IPS-11a (cell line): Measurements from ENCODE around the gene DOLPP1.

Source experiments
- H3K4me3 ChIP-seq: one replicate; pipeline ENCODE4 v1.5.1; 2013; ENCODE audit warnings: low read depth, low read length, control low read depth

The DOLPP1 gene

DNA sequence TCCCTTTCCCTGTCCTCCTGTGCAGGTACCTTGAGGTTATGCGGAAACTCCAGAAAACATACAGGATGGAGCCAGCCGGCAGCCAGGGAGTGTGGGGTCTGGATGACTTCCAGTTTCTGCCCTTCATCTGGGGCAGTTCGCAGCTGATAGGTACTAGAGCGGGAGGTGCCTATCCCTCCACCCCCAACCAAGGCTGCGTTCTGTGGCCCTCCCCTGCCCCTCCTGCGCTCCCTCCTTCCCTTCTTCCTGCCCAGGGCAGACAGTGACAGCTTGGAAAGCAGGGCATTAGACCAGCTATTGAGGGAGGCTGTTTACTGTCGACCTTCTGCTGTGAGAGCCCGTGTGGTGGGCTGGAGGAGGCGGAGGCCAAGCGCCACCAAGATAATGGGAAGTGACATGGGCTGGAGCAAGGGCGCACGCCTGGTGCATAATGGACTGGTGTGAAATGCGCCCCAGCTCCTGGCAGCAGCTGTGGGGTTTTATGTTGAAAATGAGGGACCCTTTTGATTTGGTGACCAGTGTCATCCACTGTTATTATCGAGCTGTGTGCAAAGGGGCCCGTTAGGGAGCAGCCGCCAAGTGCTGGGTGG lies 55.6 kb downstream of the DOLPP1 start:
- no peak overlapping the region for H3K4me3 ChIP-seq

DNA sequence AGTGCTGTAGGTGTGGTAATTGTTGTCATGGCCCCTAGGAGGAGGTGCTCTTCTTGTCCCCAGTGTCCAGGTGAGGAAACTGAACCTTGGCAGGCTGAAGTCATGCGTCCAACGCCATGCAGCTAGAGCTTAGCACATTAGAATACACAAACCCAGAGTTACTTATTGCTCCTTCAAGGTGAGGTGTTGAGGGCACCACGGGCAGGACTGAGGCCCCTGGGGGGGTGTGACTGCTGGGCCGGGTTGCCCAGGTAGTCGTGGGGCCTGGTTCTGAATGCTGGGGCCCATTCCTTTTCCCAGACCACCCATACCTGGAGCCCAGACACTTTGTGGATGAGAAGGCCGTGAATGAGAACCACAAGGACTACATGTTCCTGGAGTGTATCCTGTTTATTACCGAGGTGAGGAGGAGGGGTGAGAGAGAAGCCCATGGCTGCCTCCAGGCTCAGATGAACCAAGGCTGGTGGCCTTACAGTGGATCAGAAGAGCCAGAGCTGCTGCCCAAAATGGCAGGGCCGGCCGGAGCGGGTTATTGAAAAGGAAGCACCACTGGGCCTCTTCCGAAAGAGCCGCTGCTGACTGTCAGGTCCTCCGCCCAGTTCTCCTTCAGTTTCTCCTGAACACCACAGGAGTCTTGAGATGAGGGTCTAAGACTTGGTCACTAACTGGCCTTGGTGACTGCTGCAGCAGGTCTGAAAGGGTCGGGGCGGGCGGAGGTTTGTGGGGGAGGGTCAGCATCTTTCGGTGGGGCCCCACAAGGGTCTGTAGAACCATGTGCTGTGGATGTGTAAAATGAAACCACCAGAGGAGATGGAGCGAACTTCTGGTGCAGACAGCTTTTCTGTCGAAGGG lies 56.6 kb downstream of the DOLPP1 start:
- no peak overlapping the region for H3K4me3 ChIP-seq

DNA sequence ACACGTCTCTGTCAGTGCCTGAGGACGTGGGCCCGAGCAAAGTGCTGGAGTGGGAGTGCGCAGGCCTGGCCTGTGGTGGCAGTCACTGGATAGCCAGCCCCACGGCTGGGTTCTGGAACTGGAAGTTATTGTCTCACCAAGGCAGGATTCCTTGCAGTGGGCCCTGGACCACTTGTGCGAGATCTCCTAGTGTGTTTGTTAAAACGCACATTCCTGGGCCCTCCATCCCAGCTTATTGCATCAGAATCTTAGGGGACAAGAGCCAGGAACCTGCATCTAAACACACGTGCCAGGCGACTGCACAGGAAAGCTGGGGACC lies 57.2 kb downstream of the DOLPP1 start:
- no peak overlapping the region for H3K4me3 ChIP-seq

DNA sequence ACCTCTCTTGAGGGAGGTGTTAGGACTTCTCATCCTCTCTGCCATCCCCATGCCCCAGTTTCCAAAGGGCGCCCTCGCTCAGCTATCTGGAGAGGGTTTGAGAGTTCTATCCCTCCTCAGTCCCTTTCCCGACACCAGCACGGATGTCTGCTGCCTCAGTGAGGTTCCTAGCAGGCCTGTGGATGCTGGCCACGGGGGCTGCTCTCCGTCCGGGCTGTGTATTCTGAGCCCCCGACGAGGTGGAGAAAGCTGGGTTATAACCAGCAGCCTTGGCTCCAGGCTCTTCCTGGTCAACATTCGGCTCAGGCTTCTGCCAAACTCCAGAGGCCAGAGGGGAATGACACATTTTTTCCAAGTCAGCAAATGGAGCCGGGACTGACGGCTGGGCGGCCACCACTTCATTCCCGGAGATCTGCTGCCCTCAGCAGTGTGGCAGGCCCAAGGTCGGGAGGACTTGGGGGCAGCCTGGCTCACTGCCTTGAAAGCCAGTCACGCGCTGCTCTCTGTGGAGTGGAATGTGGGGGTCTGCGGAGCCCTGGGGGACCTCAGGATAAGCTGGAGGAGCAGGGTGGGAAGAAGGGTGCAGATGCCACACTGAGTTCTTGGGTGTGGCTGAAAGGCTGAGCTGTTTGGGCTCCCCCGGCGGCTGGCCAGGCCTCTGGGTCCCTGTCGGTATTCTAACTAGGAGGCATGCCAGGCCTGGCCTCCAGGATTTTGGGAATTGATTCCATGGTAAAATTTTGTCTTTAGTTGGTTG lies 57.7 kb downstream of the DOLPP1 start:
- no peak overlapping the region for H3K4me3 ChIP-seq

DNA sequence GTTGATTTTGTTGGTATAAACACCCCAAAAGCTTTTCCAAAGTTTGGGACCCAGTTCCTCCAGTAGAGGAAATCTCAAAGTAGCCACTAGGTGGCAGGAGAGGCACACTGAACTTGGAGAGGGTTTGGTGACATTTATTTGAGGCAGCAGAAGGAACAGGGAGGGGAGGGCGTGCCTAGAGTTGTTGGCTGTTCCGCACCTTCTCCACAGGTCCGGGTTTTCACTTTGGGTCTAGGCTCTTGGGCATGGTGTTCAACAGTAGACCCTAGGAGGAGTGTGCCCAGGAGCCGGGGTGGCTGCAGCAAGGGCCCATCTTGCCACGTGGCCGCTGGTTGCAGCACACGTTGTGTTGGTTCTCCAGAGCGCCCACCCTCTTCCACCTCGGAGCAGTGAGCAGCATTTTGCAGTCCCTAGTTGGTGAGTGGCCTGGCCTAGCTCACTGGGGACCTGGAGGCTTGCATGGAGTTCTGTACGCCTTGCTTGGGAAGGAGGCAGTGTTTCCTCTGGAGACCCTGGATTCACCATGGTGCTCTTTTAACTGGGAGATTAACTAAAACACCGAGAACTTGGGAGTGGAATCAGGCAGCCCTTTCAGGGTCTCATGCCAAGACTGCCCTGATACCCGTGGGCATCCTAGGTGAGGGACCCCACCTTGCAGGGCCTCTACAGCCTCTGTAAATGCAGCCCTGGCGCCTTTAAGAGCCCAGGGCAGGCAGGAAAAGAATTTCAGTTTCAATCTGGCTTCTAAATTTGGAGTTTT lies 58.5 kb downstream of the DOLPP1 start:
- H3K4me3 ChIP-seq, result no peak overlapping the region

DNA sequence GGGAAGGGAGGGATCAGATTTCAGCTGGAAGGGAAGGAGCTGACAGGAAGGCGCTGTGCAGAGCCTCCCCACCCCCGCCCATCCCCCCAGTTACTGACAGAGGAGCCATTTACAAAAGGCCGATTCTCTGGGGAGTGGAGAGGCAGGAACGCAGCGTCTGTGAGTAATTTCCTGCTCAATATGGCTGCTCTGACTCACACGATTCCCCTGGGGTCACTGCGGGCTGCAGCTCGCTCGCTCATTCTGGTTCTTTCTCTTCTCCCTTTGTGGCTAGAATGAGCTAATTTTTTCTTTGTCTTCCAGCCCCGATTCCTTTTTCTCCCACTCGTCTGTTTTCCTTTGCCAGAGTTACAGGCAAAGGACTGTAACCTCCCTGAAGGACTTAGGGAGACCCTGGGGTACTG lies 59.1 kb downstream of the DOLPP1 start:
- peak overlapping the region; percentile 13 for H3K4me3 ChIP-seq
